ENCODE measurements around the gene TXNDC15. TPM values are rescaled to one million over a fixed set of nuclear protein-coding genes. Genes with fewer than 3 reads are reported as not detected.
"Not testable (repeated sequence)": the region's sequence is repeated elsewhere in the genome, so short reads cannot be mapped to it uniquely, and the experiment has no call there.

TXNDC15 gene
- total RNA-seq (33.9 TPM), polyA plus RNA-seq (10 to 100 TPM; 15.4 to 23.1 (median 17.2) TPM)

- no peaks in the 10 kb centered on the region for H3K9me3 Mint-ChIP-seq
- H3K4me3 Mint-ChIP-seq, result peak within 1 kb of the TSS; percentile 95 to 96 (median 96)
- peaks cover 9% of the 10 kb centered on the region for H3K36me3 Mint-ChIP-seq
- peak; percentile 92 to 96 for ATAC-seq (ENCODE audit: low read depth in 2 of 2)
- Histone ChIP-seq H3K27ac (ENCODE audit: insufficient read depth, low read length, poor library complexity, severe bottlenecking) (peak within 1 kb of the TSS; percentile 88), H3K36me3 (ENCODE audit: control insufficient read depth, insufficient read depth, low read length) (no peaks in the 10 kb centered on the region), H3K27me3 (ENCODE audit: control insufficient read depth, insufficient read depth, low read length) (no peaks in the 10 kb centered on the region), H3K4me3 (ENCODE audit: low read depth, low read length) (peak within 1 kb of the TSS; percentile 96), H3K4me1 (ENCODE audit: control insufficient read depth, insufficient read depth, low read length, poor library complexity, severe bottlenecking) (peaks cover 35% of the 10 kb centered on the region), H3K9me3 (ENCODE audit: control insufficient read depth in 2 of 2, low read length in 2 of 2) (no peaks in the 10 kb centered on the region)
- no peaks in the 10 kb centered on the region for H3K27me3 Mint-ChIP-seq
- peak; percentile 76 to 90 (median 81) for DNase-seq
- H3K4me1 Mint-ChIP-seq, result peaks cover 27 to 51% (median 35%) of the 10 kb centered on the region in 4 donors
- peak within 1 kb of the TSS; percentile 93 to 98 (median 97) for H3K27ac Mint-ChIP-seq
Measured at GRCh38 chr5:134873987-134874830, at the start of gene TXNDC15. TXNDC15 (plus strand) TSS chr5:134874371; CDS start chr5:134874428, 57 bp downstream.

DNA sequence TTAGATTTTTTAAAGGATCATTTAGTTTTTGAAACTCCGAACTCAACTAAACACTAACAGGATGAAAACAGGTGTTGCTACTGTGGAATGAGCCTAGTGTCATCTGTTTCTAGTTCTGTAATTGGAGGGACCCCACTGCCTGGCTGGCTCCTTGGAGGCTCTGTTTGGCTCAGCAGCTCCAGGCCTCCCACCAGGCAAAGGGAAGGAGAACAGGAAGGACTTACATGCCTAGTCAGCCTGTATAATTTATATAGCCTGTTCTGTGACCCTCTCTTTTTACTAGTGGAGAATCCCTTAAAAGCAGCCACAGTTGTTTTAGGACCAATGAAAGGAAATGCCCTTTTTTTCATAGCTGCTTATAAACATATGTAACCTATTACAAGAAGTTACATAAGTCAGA is 49.5 kb upstream of the TXNDC15 start:
- H3K27me3 Mint-ChIP-seq, result no peaks in the 10 kb centered on the region
- H3K4me3 Mint-ChIP-seq, result no peak overlapping the region
- no peaks in the 10 kb centered on the region for H3K4me1 ChIP-seq (ENCODE audit: control insufficient read depth, insufficient read depth, low read length, poor library complexity, severe bottlenecking)
- peaks cover 0 to 9% (median 0%) of the 10 kb centered on the region in 4 donors for H3K4me1 Mint-ChIP-seq
- H3K9me3 ChIP-seq (ENCODE audit: control insufficient read depth in 2 of 2, low read length in 2 of 2), result no peaks in the 10 kb centered on the region
- no peaks in the 10 kb centered on the region for H3K27me3 ChIP-seq (ENCODE audit: control insufficient read depth, insufficient read depth, low read length)
- H3K36me3 ChIP-seq (ENCODE audit: control insufficient read depth, insufficient read depth, low read length), result peaks cover 72% of the 10 kb centered on the region
- DNase-seq (no peak), ATAC-seq (ENCODE audit: low read depth in 2 of 2) (no peak)
- H3K27ac Mint-ChIP-seq, result no peak overlapping the region
- peaks cover 21% of the 10 kb centered on the region for H3K36me3 Mint-ChIP-seq
- no peak overlapping the region for H3K27ac ChIP-seq (ENCODE audit: insufficient read depth, low read length, poor library complexity, severe bottlenecking)
- no peaks in the 10 kb centered on the region for H3K9me3 Mint-ChIP-seq
- H3K4me3 ChIP-seq (ENCODE audit: low read depth, low read length), result no peak overlapping the region

- H3K4me1 ChIP-seq (ENCODE audit: control insufficient read depth, insufficient read depth, low read length, poor library complexity, severe bottlenecking), result no peaks in the 10 kb centered on the region
- H3K27me3 ChIP-seq (ENCODE audit: control insufficient read depth, insufficient read depth, low read length), result no peaks in the 10 kb centered on the region
- peak overlapping the region in 2 of 3 donors; percentile 1 to 36 for H3K27ac Mint-ChIP-seq
- peaks cover 20% of the 10 kb centered on the region for H3K36me3 Mint-ChIP-seq
- no peaks in the 10 kb centered on the region for H3K27me3 Mint-ChIP-seq
- no peak for DNase-seq
- no peak overlapping the region for H3K27ac ChIP-seq (ENCODE audit: insufficient read depth, low read length, poor library complexity, severe bottlenecking)
- H3K4me3 Mint-ChIP-seq, result no peak overlapping the region
- no peaks in the 10 kb centered on the region for H3K9me3 Mint-ChIP-seq
- peaks cover 71% of the 10 kb centered on the region for H3K36me3 ChIP-seq (ENCODE audit: control insufficient read depth, insufficient read depth, low read length)
- no peak for ATAC-seq (ENCODE audit: low read depth in 2 of 2)
- H3K4me3 ChIP-seq (ENCODE audit: low read depth, low read length), result no peak overlapping the region
- no peaks in the 10 kb centered on the region for H3K9me3 ChIP-seq (ENCODE audit: control insufficient read depth in 2 of 2, low read length in 2 of 2)
- H3K4me1 Mint-ChIP-seq, result peaks cover 0 to 9% (median 0%) of the 10 kb centered on the region in 4 donors
Measured at GRCh38 chr5:134825212-134825611, 49.0 kb upstream of the TXNDC15 start.

- H3K36me3 Mint-ChIP-seq, result peaks cover 5% of the 10 kb centered on the region
- peaks cover 0 to 2% (median 0%) of the 10 kb centered on the region in 4 donors for H3K4me1 Mint-ChIP-seq
- no peak overlapping the region for H3K4me3 Mint-ChIP-seq
- Histone ChIP-seq H3K27ac (ENCODE audit: insufficient read depth, low read length, poor library complexity, severe bottlenecking) (no peak overlapping the region), H3K27me3 (ENCODE audit: control insufficient read depth, insufficient read depth, low read length) (no peaks in the 10 kb centered on the region), H3K9me3 (ENCODE audit: control insufficient read depth in 2 of 2, low read length in 2 of 2) (no peaks in the 10 kb centered on the region), H3K4me3 (ENCODE audit: low read depth, low read length) (no peak overlapping the region), H3K4me1 (ENCODE audit: control insufficient read depth, insufficient read depth, low read length, poor library complexity, severe bottlenecking) (no peaks in the 10 kb centered on the region), H3K36me3 (ENCODE audit: control insufficient read depth, insufficient read depth, low read length) (peaks cover 30% of the 10 kb centered on the region)
- no peak overlapping the region for H3K27ac Mint-ChIP-seq
- H3K9me3 Mint-ChIP-seq, result no peaks in the 10 kb centered on the region
- H3K27me3 Mint-ChIP-seq, result no peaks in the 10 kb centered on the region
- ATAC-seq (ENCODE audit: low read depth in 2 of 2), result no peak
- DNase-seq, result no peak
Measured at GRCh38 chr5:134833340-134834032, 40.7 kb upstream of the TXNDC15 start.

DNA sequence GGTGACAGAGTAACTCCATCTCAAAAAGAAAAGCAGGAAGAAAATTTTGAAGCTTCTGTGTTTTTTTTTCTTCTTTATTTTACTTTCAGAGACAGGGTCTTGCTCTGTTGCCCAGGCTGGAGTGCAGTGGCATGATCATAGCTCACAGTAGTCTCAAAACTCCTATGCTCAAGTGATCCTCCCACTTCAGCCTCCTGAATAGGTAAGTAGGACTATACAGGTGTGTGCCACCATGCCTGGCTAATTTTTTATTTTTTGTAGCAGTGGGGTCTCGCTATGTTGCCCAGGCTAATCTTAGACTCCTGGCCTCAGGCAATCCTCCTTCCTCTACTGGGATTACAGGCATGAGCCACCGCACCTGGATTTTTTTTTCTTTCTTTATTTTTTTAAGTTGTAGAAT is 38.5 kb upstream of the TXNDC15 start:
- no peak overlapping the region for H3K4me3 Mint-ChIP-seq
- DNase-seq (no peak), ATAC-seq (ENCODE audit: low read depth in 2 of 2) (no peak)
- Histone ChIP-seq H3K27me3 (ENCODE audit: control insufficient read depth, insufficient read depth, low read length) (no peaks in the 10 kb centered on the region), H3K9me3 (ENCODE audit: control insufficient read depth in 2 of 2, low read length in 2 of 2) (no peaks in the 10 kb centered on the region), H3K36me3 (ENCODE audit: control insufficient read depth, insufficient read depth, low read length) (peaks cover 24% of the 10 kb centered on the region), H3K4me3 (ENCODE audit: low read depth, low read length) (no peak overlapping the region), H3K27ac (ENCODE audit: insufficient read depth, low read length, poor library complexity, severe bottlenecking) (no peak overlapping the region), H3K4me1 (ENCODE audit: control insufficient read depth, insufficient read depth, low read length, poor library complexity, severe bottlenecking) (no peaks in the 10 kb centered on the region)
- H3K27ac Mint-ChIP-seq, result no peak overlapping the region
- H3K9me3 Mint-ChIP-seq, result no peaks in the 10 kb centered on the region
- peaks cover 15% of the 10 kb centered on the region for H3K36me3 Mint-ChIP-seq
- no peaks in the 10 kb centered on the region for H3K27me3 Mint-ChIP-seq
- peaks cover 0 to 1% (median 0%) of the 10 kb centered on the region in 4 donors for H3K4me1 Mint-ChIP-seq

DNA sequence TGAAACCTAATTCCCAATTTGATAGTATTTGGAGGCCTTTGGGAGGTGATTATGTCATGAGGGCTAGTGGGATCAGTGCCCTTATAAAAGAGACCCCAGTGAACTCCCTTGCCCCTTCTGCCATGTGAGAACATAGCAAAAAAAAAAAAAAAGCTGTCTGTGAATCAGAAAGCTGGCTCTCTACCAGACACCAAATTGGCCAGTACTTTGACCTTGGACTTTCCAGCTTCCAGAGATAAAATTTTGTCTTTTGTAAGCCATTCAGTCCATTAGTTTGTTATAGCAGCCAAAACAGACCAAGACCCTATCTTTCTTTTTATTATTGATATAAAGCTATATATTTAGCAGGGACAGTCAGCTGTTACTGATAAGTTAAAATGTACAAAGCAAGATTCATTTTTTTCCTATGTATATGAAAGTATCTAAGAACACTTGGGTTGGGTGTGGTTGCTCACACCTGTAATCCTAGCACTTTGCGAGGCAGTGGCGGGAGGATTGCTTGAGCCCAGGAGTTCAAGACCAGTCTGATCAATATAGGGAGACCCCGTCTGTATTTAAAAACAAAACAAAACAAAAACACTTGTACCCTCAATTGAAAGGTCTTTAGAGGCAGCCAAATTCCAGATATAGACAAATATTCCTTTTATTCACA is 36.5 kb upstream of the TXNDC15 start:
- Histone ChIP-seq H3K36me3 (ENCODE audit: control insufficient read depth, insufficient read depth, low read length) (peaks cover 23% of the 10 kb centered on the region), H3K4me1 (ENCODE audit: control insufficient read depth, insufficient read depth, low read length, poor library complexity, severe bottlenecking) (no peaks in the 10 kb centered on the region), H3K27ac (ENCODE audit: insufficient read depth, low read length, poor library complexity, severe bottlenecking) (no peak overlapping the region), H3K4me3 (ENCODE audit: low read depth, low read length) (no peak overlapping the region), H3K27me3 (ENCODE audit: control insufficient read depth, insufficient read depth, low read length) (no peaks in the 10 kb centered on the region), H3K9me3 (ENCODE audit: control insufficient read depth in 2 of 2, low read length in 2 of 2) (no peaks in the 10 kb centered on the region)
- Mint-ChIP-seq H3K27me3 (no peaks in the 10 kb centered on the region), H3K4me3 (no peak overlapping the region), H3K4me1 (no peaks in the 10 kb centered on the region), H3K36me3 (peaks cover 17% of the 10 kb centered on the region), H3K9me3 (no peaks in the 10 kb centered on the region), H3K27ac (no peak overlapping the region)
- no peak for ATAC-seq (ENCODE audit: low read depth in 2 of 2)
- DNase-seq, result no peak

DNA sequence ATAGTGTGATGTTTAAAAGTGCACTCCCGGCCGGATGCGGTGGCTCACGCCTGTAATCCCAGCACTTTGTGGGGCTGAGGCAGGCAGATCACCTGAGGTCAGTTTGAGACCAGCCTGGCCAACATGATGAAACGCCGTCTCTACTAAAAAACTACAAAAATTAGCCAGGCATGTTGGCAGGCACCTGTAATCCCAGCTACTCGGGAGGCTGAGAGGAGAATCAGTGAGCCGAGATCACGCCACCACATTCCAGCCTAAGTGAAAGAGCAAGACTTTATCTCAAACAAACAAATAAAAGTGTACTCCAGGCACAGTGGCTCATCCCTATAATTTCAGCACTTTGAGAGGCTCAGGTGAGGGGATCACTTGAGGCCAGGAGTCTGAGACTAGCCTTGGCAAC is 35.8 kb upstream of the TXNDC15 start:
- not testable (repeated sequence) for ATAC-seq (ENCODE audit: low read depth in 2 of 2); H3K27me3 Mint-ChIP-seq; H3K27ac Mint-ChIP-seq

More for the DNA sequence above, 35.8 kb upstream of the TXNDC15 start:
- not testable (repeated sequence) for H3K4me1 ChIP-seq (ENCODE audit: control insufficient read depth, insufficient read depth, low read length, poor library complexity, severe bottlenecking); DNase-seq; H3K9me3 Mint-ChIP-seq; H3K27me3 ChIP-seq (ENCODE audit: control insufficient read depth, insufficient read depth, low read length); H3K4me1 Mint-ChIP-seq; H3K4me3 ChIP-seq (ENCODE audit: low read depth, low read length); H3K27ac ChIP-seq (ENCODE audit: insufficient read depth, low read length, poor library complexity, severe bottlenecking); H3K4me3 Mint-ChIP-seq; H3K9me3 ChIP-seq (ENCODE audit: control insufficient read depth in 2 of 2, low read length in 2 of 2)
- H3K36me3 Mint-ChIP-seq, result peaks cover 17% of the 10 kb centered on the region
- H3K36me3 ChIP-seq (ENCODE audit: control insufficient read depth, insufficient read depth, low read length), result peaks cover 22% of the 10 kb centered on the region
